ENCODE results near the gene TREX2.

TREX2 gene

GRCh38 chrX:153433161-153433680 is 12.6 kb downstream of the TREX2 start:
- no peak for DNase-seq

GRCh38 chrX:153430796-153431195 is 15.1 kb downstream of the TREX2 start:
- DNase-seq, result no peak

DNA sequence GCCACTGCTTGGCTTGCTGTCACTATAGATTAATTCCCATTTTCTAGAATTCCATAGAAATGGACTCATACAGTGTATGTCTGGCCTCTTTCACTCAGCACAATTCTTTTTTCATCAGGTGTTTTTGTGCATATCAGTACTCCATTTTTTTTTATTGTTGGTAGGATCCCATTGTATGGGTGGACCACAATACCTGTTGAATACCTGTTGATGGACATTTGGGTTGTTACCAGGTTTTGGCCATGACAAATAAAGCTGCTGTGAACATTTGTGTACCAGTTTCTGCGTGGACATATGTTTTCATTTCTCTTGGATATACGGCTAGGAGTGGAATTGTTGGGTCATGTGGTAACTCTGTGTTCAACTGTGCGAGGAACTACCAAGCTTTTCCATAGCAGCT is 19.7 kb downstream of the TREX2 start:
- no peak for DNase-seq

DNA sequence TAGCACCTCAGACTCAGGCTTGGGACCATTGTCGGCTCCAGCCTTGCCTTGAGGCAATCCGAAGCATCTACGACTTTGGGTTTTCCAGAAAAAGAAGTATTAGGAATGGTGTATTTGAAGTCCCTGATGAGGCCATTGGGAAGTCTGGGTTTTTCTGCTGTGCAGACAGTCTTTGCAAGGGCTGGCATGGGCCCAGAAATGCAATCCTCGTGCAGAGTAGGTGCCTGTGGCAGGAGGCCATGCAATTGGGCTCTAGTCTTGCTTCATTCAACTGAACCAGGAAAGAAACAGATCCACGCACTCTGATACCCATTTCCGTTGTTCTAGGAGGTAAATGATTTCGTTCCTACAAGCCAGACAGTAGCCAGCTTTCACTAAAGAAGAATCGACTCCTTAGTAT is 22.2 kb downstream of the TREX2 start:
- DNase-seq, result no peak

GRCh38 chrX:153421856-153422255 is 24.0 kb downstream of the TREX2 start:
- DNase-seq, result no peak

DNA sequence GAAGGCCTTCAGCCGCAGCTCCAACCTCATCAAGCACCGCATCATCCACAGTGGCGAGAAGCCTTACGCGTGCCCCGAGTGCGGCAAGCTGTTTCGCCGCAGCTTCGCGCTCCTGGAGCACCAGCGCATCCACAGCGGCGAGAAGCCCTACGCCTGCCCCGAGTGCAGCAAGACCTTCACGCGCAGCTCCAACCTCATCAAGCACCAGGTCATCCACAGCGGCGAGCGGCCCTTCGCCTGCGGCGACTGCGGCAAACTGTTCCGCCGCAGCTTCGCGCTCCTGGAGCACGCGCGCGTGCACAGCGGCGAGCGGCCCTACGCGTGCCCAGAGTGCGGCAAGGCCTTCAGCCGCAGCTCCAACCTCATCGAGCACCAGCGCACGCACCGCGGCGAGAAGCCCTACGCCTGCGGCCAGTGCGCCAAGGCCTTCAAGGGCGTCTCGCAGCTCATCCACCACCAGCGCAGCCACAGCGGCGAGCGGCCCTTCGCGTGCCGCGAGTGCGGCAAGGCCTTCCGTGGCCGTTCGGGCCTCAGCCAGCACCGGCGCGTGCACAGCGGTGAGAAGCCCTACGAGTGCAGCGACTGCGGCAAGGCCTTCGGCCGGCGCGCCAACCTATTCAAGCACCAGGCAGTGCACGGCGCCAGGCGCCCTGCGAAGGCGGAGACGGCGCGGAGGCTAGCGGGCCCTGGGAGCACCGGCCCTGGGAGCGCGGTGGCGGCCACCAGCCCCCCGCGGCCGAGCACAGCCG is 24.8 kb downstream of the TREX2 start:
- no peak for DNase-seq

DNA sequence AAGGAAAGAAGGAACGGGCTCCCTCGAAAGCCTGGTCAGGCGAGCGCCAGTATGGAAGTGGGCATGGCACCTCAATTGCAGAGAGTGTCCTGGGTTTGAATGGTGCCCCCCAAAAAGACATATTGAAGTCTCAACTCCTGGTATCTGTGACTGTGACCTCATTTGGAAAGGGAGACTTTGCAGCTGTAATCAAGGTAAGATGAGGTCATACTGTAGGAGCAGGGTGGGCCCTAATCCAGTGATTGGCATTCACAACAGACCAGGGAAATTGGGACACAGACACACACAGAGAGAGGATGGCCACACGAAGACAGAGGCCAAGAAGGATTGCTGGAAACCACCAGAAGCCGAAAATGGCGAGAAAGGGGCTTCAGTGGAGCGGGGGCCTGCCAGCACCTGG is 28.2 kb downstream of the TREX2 start:
- no peak for DNase-seq

DNA sequence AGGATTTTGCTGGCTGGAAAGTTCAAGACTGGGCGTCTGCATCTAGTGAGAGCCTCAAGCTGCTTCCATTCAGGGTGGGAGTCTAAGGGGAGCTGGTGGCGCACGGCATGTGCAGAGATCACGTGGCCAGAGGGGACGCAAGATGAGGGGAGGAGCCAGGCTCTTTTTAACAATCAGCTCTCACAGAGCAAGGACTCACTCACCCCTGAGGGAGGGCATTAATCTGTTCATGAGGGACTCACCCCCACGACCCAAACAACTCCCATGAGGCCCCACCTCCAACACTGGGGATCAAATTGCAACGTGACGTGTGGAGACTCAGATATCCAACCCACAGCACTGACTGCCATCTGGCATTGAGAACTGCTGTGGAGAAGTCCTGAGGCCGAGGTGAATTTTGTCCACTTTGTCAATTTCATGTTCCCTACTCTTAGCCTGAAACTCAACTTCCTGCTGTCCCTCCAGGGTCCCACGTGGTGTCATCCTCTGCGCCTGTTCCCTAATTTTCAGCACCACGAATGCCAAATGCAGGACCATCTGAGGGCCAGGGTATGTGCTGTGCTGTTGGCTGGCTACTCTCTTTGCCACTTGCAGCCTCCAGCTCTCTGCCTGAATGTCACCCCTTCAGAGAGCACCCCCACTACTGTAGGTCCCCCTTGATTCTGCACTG is 28.9 kb downstream of the TREX2 start:
- no peak for DNase-seq

DNA sequence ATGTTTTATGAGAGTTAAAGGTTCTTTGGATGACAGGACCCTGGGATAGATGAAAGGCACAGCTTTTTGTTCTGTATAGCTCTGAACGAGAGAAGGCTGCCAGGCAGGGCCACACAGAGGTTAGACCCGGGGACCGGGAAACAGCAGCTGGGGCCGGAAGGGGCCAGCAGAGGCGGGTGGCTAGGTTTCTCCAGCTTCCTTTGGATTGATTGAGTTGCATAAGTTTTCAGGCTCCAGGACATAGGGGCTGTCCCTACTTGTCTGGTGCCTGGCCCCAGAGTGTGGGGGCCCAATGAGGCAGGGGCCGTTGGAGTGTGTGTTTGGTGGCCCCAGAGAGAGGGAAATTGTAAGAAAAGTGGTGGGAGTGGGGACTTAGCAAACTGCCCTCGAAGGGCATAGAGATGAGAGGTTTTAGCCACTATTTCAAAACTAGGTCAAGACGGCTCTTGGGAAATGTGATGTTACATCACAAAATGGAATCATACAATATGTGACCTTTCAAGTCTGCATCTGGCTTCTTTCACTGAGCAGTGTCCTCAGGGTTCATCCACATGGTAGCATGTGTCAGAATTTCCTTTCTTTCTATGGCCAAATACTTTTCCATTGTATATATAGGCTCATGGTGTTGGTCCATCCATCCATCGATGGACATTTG is 30.9 kb downstream of the TREX2 start:
- no peak for DNase-seq

- DNase-seq, result no peak
These were observed 32.1 kb downstream of the TREX2 start for GRCh38 chrX:153413731-153414130.

DNA sequence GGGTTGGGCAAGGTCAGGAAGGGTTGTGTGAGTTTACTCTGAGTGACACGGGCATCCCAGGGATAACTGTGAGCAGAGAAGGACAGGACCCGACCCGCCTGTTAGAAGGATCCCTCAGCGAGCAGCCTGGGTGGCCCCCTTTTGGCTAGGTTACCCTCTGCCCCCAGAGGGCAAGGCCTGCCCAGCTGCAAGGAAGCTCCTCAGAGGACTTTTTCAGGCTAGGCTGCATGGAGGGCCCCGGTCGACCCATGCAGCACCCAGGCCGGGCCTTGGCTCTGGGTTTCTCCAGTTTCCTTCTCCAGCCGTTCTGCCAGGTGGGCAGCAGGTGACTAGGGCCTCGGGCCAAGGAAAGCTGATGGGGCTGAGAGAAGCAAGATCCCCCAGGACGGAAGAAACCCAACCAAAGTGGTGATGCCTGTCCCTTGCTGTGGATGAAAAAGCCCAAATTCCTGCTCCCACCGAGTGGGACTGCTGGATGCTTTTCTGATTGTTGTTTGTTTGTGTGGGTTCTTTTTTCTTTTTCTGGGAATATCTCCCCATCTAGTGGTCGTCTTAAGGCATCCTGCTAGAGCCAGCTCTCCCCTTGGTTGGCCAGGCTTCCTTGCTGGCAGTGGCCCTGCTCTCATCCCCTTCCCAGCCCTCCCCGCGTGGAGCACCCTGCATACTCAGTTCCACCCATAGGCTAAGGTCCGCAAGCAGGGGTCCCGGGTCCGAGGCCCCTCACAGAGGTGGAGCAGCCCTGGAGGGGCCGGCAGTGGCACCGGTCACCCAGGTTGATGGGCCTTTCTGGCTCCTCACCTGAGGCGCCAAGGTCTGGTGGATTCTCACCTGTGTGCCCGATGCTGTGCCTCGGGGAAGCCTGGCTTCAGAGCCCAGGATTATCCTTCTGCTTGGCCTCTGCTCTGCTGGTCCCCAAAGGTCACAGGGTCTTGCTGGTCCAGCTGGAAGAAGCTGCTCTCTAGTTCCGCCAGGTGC is 32.8 kb downstream of the TREX2 start:
- DNase-seq, result no peak

DNA sequence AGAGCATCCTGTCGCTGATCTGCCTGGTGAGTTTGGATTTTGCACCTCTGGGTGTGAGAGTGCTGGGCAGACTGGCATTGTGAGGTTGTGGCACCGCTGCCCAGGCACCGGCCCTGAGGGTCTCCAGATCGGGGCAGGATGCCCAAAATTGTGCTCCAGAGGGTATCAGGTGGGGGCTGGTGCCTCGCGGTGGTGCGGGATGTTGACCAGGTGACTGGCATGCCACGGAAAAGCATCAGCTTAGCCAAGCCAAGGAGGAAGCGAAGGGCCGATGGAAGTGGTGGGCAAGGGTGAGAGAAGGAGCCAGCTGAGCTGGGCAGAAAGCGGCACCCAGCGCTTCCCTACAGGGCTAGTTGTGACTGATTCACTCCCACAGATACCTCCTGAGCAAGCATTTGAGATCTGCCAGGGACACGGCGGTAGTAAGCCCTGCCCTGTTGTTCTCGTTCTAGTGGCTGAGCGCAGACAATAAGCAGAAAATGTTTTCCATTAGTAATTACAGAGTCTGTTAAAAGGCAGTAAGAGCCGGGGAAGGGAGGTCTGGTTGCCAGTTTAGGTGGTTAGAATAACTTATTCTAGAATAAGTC is 33.8 kb downstream of the TREX2 start:
- DNase-seq, result no peak

- DNase-seq, result no peak
These were observed 34.4 kb downstream of the TREX2 start, which contains the start of gene ZFP92 for GRCh38 chrX:153411255-153411987. Gene ZFP92, plus strand, starts transcription at chrX:153411472. Its CDS starts 6,851 bp downstream, at chrX:153418323.

DNA sequence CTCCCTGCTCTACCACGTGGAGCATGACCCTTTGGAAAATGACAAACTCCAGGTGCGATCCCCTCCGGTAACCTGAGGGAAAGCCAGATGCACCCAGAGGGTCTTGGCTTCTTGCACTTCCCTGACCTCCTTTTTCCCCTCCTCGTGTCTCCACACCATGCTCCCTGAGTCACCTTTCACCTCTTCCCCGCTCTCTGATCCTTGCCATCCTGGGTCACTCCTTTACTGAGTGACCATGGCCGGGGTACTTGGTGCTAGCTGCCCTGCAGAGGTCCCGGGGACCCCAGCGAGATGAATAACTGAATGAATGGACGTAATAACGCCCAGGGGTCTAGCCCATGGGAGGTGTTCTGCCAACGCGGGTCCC is 35.0 kb downstream of the TREX2 start:
- DNase-seq, result no peak

DNA sequence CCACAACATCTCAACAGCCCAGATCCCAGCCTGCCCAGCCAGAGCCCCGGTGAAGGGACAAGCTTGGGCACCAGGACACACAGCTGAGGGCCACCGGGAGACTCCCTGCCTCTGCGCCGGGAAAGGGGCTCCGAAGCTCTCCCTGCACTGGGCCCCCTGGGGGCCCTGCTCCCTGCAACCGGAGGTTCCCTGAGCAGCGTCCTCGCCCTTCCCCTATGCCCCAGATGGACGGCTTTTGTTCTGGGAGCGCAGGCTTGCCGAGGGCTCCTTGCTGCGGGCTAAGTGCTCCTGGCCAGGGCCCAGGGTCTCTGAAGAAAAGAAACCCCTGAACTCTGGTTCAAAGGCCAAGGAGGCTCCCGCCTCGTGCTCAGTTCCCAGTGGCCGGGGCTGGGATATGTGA is 35.5 kb downstream of the TREX2 start:
- DNase-seq, result no peak

DNA sequence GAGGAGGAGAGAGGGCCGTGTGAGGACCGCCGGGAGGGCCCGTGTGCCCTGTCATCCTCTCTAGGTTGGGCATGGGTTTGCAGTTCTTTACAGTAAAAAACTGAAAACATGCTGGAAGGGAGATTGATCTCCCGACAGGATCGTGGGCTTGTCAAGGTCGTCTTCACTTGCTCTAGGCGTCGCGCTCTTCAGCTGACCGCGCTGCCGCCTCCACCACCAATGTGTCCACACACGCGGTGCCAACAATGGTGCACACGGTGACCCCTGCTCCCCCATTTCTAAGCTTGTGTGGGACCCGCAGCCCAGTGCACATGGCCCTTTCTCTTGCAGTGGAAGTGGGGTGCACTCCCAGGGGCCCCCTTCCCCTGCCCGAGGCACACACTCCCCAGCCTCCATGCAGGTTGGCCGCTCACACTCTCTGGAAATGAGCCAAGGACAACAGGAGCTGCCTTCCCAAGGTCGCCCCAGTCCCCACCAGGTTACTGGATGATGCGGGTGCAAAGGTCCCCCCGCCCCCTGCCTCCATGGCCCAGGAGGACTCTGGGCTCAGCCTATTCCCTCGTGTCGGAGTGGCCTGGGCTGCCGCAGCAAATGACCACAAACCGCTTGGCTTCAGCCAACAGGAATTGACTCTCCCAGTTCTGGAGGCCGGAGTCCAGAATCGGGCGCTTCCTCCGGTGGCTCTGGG is 36.3 kb downstream of the TREX2 start:
- no peak for DNase-seq

- DNase-seq, result no peak
These were observed 36.9 kb downstream of the TREX2 start for GRCh38 chrX:153408871-153409351.

DNA sequence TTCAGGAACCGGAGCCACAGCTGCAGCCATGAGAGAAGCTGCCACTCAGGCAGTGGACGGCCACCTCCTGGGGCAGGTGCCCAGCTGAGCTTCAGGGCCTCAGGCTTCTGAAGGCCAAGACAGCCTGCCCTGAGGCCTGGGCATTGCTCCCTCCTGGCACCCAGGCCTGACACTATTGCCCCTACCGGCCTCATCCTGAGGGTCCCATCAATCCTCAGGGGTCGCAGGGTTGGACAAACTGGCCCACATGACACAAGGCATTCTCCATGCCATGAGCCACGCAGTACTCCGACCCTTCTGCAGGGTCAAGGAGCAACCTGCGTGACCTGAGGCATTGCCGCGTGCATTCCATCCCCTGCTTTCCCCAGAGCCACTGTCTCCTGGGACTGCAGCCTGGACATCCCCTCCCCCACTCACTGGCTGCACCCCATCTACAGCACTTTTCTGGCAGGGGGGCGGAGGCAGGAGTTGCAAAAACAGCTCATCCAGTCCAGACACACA is 37.6 kb downstream of the TREX2 start:
- no peak for DNase-seq

- DNase-seq, result no peak
These were observed 38.1 kb downstream of the TREX2 start for GRCh38 chrX:153407736-153408135.

DNA sequence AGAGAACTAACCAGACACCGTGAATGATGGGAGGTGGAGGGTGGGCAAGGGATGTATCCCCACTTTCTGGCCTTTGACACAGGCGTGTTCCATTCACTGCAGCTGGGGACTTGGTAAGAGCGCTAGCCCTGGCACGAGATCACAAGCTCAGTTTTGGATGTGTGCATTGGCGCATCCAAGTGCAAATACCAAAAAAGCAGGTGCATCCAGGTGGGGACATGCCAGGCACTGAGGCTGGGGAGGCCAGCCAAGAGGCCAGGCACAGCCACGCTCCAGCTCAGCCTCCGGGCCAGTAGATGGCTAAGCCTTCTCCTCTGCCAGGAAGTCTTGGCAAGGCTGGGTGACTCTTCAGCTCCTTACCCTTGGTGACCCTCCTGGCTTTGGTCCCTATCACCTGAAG is 39.0 kb downstream of the TREX2 start:
- DNase-seq, result no peak

- no peak for DNase-seq
These were observed 39.8 kb downstream of the TREX2 start for GRCh38 chrX:153406011-153406410.
